DND-41 (cell line): Measurements from ENCODE around the gene AMH.

Experiments
- ATAC-seq: fragments of 200-7000 bp; cut with Tn5 transposase; 3 replicates; pipeline ENCODE4 v1.9.1; 2021; ENCODE audit warnings: low read depth; ENCODE audit not compliant: insufficient read depth
- DNase-seq: peaks from one replicate; pipeline ENCODE4 v3.0.0-alpha.2; 2020
- H2AFZ ChIP-seq: 2 replicates; pipeline ENCODE4 v1.6.0; 2012; ENCODE audit warnings: low read depth, low read length
- H3K27ac ChIP-seq: 2 replicates; pipeline ENCODE4 v1.5.1; 2012; ENCODE audit warnings: low read length, inconsistent platforms
- H3K27me3 ChIP-seq: fragments of 200-600 bp; sonication (generic); 2 replicates; pipeline ENCODE4 v1.6.0; 2012; ENCODE audit warnings: low read length, mild to moderate bottlenecking, inconsistent platforms; ENCODE audit not compliant: insufficient read depth, poor library complexity
- H3K36me3 ChIP-seq: 2 replicates; pipeline ENCODE4 v1.5.1; 2012; ENCODE audit warnings: low read length, inconsistent platforms; ENCODE audit not compliant: insufficient read depth
- H3K4me1 ChIP-seq: 2 replicates; pipeline ENCODE4 v1.5.1; 2012; ENCODE audit warnings: mild to moderate bottlenecking, low read length; ENCODE audit not compliant: insufficient read depth
- H3K4me2 ChIP-seq: 2 replicates; pipeline ENCODE4 v1.6.0; 2012; ENCODE audit warnings: mild to moderate bottlenecking, moderate library complexity, low read length, inconsistent platforms; ENCODE audit not compliant: insufficient read depth
- H3K4me3 ChIP-seq, 2 experiments: fragments of 200-600 bp in 1 of 2; shearing (Covaris generic) in 1 of 2; 2 replicates each; pipeline ENCODE4 v1.5.1; 2012 to 2016; ENCODE audit warnings: inconsistent platforms in 2 of 2, low read length in 2 of 2, mild to moderate bottlenecking in 2 of 2, low read depth in 1 of 2, moderate library complexity in 1 of 2
- H3K79me2 ChIP-seq: 2 replicates; pipeline ENCODE4 v1.6.0; 2012; ENCODE audit warnings: low read length, inconsistent platforms; ENCODE audit not compliant: insufficient read depth
- H3K9ac ChIP-seq: 2 replicates; pipeline ENCODE4 v1.6.0; 2012; ENCODE audit warnings: low read depth, mild to moderate bottlenecking, inconsistent platforms, low read length, moderate library complexity
- H3K9me3 ChIP-seq: 2 replicates; pipeline ENCODE4 v1.5.1; 2012; ENCODE audit warnings: low read length, moderate library complexity, mild to moderate bottlenecking, inconsistent platforms; ENCODE audit not compliant: insufficient read depth, severe bottlenecking
- H4K20me1 ChIP-seq: 2 replicates; pipeline ENCODE4 v1.6.0; 2012; ENCODE audit warnings: low read length; ENCODE audit not compliant: insufficient read depth
- CTCF ChIP-seq: IDR thresholded peaks from 2 replicates; pipeline ENCODE4 v1.5.1; 2012; ENCODE audit warnings: borderline replicate concordance, low read length, moderate library complexity, mild to moderate bottlenecking; ENCODE audit not compliant: poor library complexity, severe bottlenecking; ENCODE audit errors: extremely low read depth
- EZH2 ChIP-seq: IDR thresholded peaks from 3 replicates; pipeline ENCODE4 v1.6.1; 2012; ENCODE audit warnings: borderline replicate concordance, low read depth, mild to moderate bottlenecking, moderate library complexity, low read length, inconsistent platforms; ENCODE audit not compliant: severe bottlenecking

The AMH gene

GRCh38 chr19:2221250-2221831, 27.8 kb upstream of the AMH start:
- DNase-seq = no peak
- Histone ChIP-seq H3K9me3 (no peaks in the 10 kb centered on the region), H3K79me2 (peaks cover 8% of the 10 kb centered on the region; the same call in 1 of the 2 replicates), H3K27ac (no peak overlapping the region), H3K9ac (no peak overlapping the region), H3K27me3 (no peaks in the 10 kb centered on the region), H3K4me3 (no peak overlapping the region), H3K36me3 (peaks cover 94% of the 10 kb centered on the region), H3K4me1 (no peaks in the 10 kb centered on the region), H4K20me1 (peaks cover 37% of the 10 kb centered on the region), H3K4me2 (no peak overlapping the region), H2AFZ (no peak overlapping the region)
- TF ChIP-seq CTCF (no peak), EZH2 (no peak)
- ATAC-seq = no peak

- no peak for ATAC-seq
- H3K36me3 ChIP-seq = peaks cover 94% of the 10 kb centered on the region
Measured at GRCh38 chr19:2221918-2222317, 27.2 kb upstream of the AMH start.

GRCh38 chr19:2223391-2223790, 25.7 kb upstream of the AMH start:
- DNase-seq (no peak), ATAC-seq (no peak)
- no peak for TF ChIP-seq CTCF
- no peak for TF ChIP-seq EZH2
- Histone ChIP-seq H3K27me3 (no peaks in the 10 kb centered on the region), H3K4me2 (no peak overlapping the region), H4K20me1 (peaks cover 34% of the 10 kb centered on the region), H3K4me3 (no peak overlapping the region), H2AFZ (no peak overlapping the region), H3K9ac (no peak overlapping the region), H3K36me3 (peaks cover 94% of the 10 kb centered on the region), H3K27ac (no peak overlapping the region), H3K4me1 (no peaks in the 10 kb centered on the region), H3K9me3 (no peaks in the 10 kb centered on the region), H3K79me2 (peaks cover 12% of the 10 kb centered on the region; the same call in 1 of the 2 replicates)

More at GRCh38 chr19:2221918-2222317, 27.2 kb upstream of the AMH start:
- no peak overlapping the region for H2AFZ ChIP-seq
- no peak for DNase-seq
- no peaks in the 10 kb centered on the region for H3K27me3 ChIP-seq
- H3K9me3 ChIP-seq = no peaks in the 10 kb centered on the region
- no peak overlapping the region for H3K9ac ChIP-seq
- no peak overlapping the region for H3K4me3 ChIP-seq
- no peaks in the 10 kb centered on the region for H3K4me1 ChIP-seq
- peaks cover 8% of the 10 kb centered on the region; the same call in 1 of the 2 replicates for H3K79me2 ChIP-seq
- H4K20me1 ChIP-seq = peaks cover 31% of the 10 kb centered on the region
- no peak overlapping the region for H3K4me2 ChIP-seq
- TF ChIP-seq EZH2 (no peak), CTCF (peak; percentile 42)
- no peak overlapping the region for H3K27ac ChIP-seq
